Activated CD4-positive, alpha-beta T cell treated with anti-CD3 and anti-CD28 coated beads for 36 hours (primary cell): ENCODE results near the gene OR5H2. TPM values are rescaled to one million over a fixed set of nuclear protein-coding genes. Genes with fewer than 3 reads are reported as not detected.
A peak's percentile ranks its signal among the peaks of the same experiment; 100 is the strongest.
"Not testable (repeated sequence)": the region's sequence is repeated elsewhere in the genome, so short reads cannot be mapped to it uniquely, and the experiment has no call there.

Source experiments
- ATAC-seq: fragments of 200-7000 bp; cut with Tn5 transposase; one replicate; pipeline ENCODE4 v1.10.0; 2021; ENCODE audit warnings: mild to moderate bottlenecking, moderate library complexity
- CTCF ChIA-PET: fragments of 350-600 bp; sonication (Branson Sonifier 250); formaldehyde crosslinking; loops from one replicate; lab custom pipeline; 2021; ENCODE audit warnings: antibody characterized with exemption; lab: Charles Lee
- POLR2A ChIA-PET: fragments of 350-600 bp; sonication (Branson Sonifier 250); formaldehyde crosslinking; loops from one replicate; lab custom pipeline; 2021; ENCODE audit warnings: antibody characterized with exemption, inconsistent platforms; lab: Charles Lee
- DNase-seq: peaks from one replicate; pipeline ENCODE4 v3.0.0-alpha.2; 2020
- H3K27ac Mint-ChIP-seq: one replicate; pipeline ENCODE4 v1.8.0; 2021; ENCODE audit warnings: mixed read lengths
- H3K27me3 Mint-ChIP-seq: one replicate; pipeline ENCODE4 v1.8.0; 2021; ENCODE audit warnings: mixed read lengths
- H3K36me3 Mint-ChIP-seq: one replicate; pipeline ENCODE4 v1.8.0; 2021; ENCODE audit warnings: low read depth, mixed read lengths
- H3K4me1 Mint-ChIP-seq: one replicate; pipeline ENCODE4 v1.8.0; 2021; ENCODE audit warnings: mixed read lengths
- H3K4me3 Mint-ChIP-seq: one replicate; pipeline ENCODE4 v1.8.0; 2021; ENCODE audit warnings: mild to moderate bottlenecking, moderate library complexity, mixed read lengths
- H3K9me3 Mint-ChIP-seq: one replicate; pipeline ENCODE4 v1.8.0; 2021; ENCODE audit warnings: low read depth, mixed read lengths
- intact Hi-C, 2 experiments: fragments of 100-400 bp; cut with DNase I in 1 of 2; cut with micrococcal nuclease in 1 of 2; formaldehyde crosslinking; loops; one replicate each; pipeline versions ENCODE4 v1.14.2 to v1.15.1; 2022 to 2024; cut with DNase I, micrococcal nuclease
- total RNA-seq, 2 experiments: library from RNA; stranded (reverse); gene quantifications; one replicate each; pipeline ENCODE4 v1.2.3, GENCODE V29; 2021

The OR5H2 gene
- not detected for total RNA-seq

GRCh38 chr3:98282205-98282604 lies at the start of gene OR5H2:
Gene OR5H2, plus strand, starts transcription at chr3:98282505. Its CDS starts 398 bp downstream, at chr3:98282903.
- ChIA-PET CTCF (no interaction called here), POLR2A (no interaction called here)
- no peak within 1 kb of the TSS for H3K4me3 Mint-ChIP-seq
- H3K4me1 Mint-ChIP-seq = peaks cover 2% of the 10 kb centered on the region
- H3K27ac Mint-ChIP-seq = no peak within 1 kb of the TSS
- intact Hi-C loops = no loop called here
- no peaks in the 10 kb centered on the region for H3K9me3 Mint-ChIP-seq
- H3K36me3 Mint-ChIP-seq = no peaks in the 10 kb centered on the region
- DNase-seq = no peak
- no peak for ATAC-seq
- H3K27me3 Mint-ChIP-seq = peaks cover 2% of the 10 kb centered on the region

- H3K9me3 Mint-ChIP-seq = no peaks in the 10 kb centered on the region
- intact Hi-C loops = no loop called here
- H3K27ac Mint-ChIP-seq = no peak overlapping the region
- peaks cover 14% of the 10 kb centered on the region for H3K27me3 Mint-ChIP-seq
- CTCF ChIA-PET = no interaction called here
- POLR2A ChIA-PET = no interaction called here
- DNase-seq (no peak), ATAC-seq (no peak)
- no peak overlapping the region for H3K4me3 Mint-ChIP-seq
- H3K36me3 Mint-ChIP-seq = no peaks in the 10 kb centered on the region
- H3K4me1 Mint-ChIP-seq = no peaks in the 10 kb centered on the region
Measured at GRCh38 chr3:98233468-98233867, 48.8 kb upstream of the OR5H2 start.

GRCh38 chr3:98240131-98240530 lies 42.2 kb upstream of the OR5H2 start:
- Mint-ChIP-seq H3K27ac (no peak overlapping the region), H3K27me3 (peaks cover 8% of the 10 kb centered on the region), H3K4me1 (no peaks in the 10 kb centered on the region), H3K36me3 (no peaks in the 10 kb centered on the region), H3K4me3 (no peak overlapping the region), H3K9me3 (no peaks in the 10 kb centered on the region)
- intact Hi-C loops = no loop called here
- DNase-seq (no peak), ATAC-seq (no peak)
- ChIA-PET CTCF (no interaction called here), POLR2A (no interaction called here)

- H3K4me1 Mint-ChIP-seq = no peaks in the 10 kb centered on the region
- ATAC-seq (no peak), DNase-seq (no peak)
- H3K4me3 Mint-ChIP-seq = no peak overlapping the region
- H3K27me3 Mint-ChIP-seq = peaks cover 4% of the 10 kb centered on the region
- ChIA-PET CTCF (interaction anchor here (0.8 kb wide), 1 partner anchor 88 kb away, joined by 3 read pairs; no protein-coding TSS in a partner anchor), POLR2A (no interaction called here)
- H3K36me3 Mint-ChIP-seq = no peaks in the 10 kb centered on the region
- intact Hi-C loops = no loop called here
- H3K27ac Mint-ChIP-seq = no peak overlapping the region
- H3K9me3 Mint-ChIP-seq = no peaks in the 10 kb centered on the region
Measured at GRCh38 chr3:98242155-98242554, 40.1 kb upstream of the OR5H2 start.

GRCh38 chr3:98243843-98244242 lies 38.5 kb upstream of the OR5H2 start:
- POLR2A ChIA-PET = no interaction called here

GRCh38 chr3:98246142-98246541 lies 36.2 kb upstream of the OR5H2 start:
- H3K4me1 Mint-ChIP-seq = no peaks in the 10 kb centered on the region
- intact Hi-C loops = no loop called here
- no peaks in the 10 kb centered on the region for H3K9me3 Mint-ChIP-seq
- no peaks in the 10 kb centered on the region for H3K36me3 Mint-ChIP-seq
- ChIA-PET POLR2A (interaction anchor here (0.6 kb wide), 1 partner anchor 22 kb away, joined by 3 read pairs; no protein-coding TSS in a partner anchor), CTCF (no interaction called here)
- no peak for ATAC-seq
- no peak overlapping the region for H3K4me3 Mint-ChIP-seq
- H3K27ac Mint-ChIP-seq = no peak overlapping the region
- H3K27me3 Mint-ChIP-seq = no peaks in the 10 kb centered on the region
- DNase-seq = no peak

More at GRCh38 chr3:98243843-98244242, 38.5 kb upstream of the OR5H2 start:
- CTCF ChIA-PET = no interaction called here
- Mint-ChIP-seq H3K27ac (no peak overlapping the region), H3K9me3 (no peaks in the 10 kb centered on the region), H3K4me3 (no peak overlapping the region), H3K27me3 (peaks cover 2% of the 10 kb centered on the region), H3K4me1 (no peaks in the 10 kb centered on the region), H3K36me3 (no peaks in the 10 kb centered on the region)
- DNase-seq = no peak
- intact Hi-C loops = no loop called here
- ATAC-seq = no peak

- intact Hi-C loops, POLR2A ChIA-PET, H3K4me1 Mint-ChIP-seq, H3K27me3 Mint-ChIP-seq, H3K4me3 Mint-ChIP-seq, H3K9me3 Mint-ChIP-seq, ATAC-seq, H3K27ac Mint-ChIP-seq, H3K36me3 Mint-ChIP-seq, DNase-seq: not testable (repeated sequence)
- CTCF ChIA-PET = interaction anchor here (0.6 kb wide), 1 partner anchor 406 kb away, joined by 3 read pairs; no protein-coding TSS in a partner anchor
Measured at GRCh38 chr3:98256026-98256425, 26.3 kb upstream of the OR5H2 start.

GRCh38 chr3:98259707-98260106 lies 22.6 kb upstream of the OR5H2 start:
- POLR2A ChIA-PET = no interaction called here

GRCh38 chr3:98262046-98262445 lies 20.3 kb upstream of the OR5H2 start:
- Mint-ChIP-seq H3K4me3 (no peak overlapping the region), H3K4me1 (no peaks in the 10 kb centered on the region), H3K27ac (no peak overlapping the region), H3K27me3 (peaks cover 2% of the 10 kb centered on the region), H3K36me3 (no peaks in the 10 kb centered on the region), H3K9me3 (no peaks in the 10 kb centered on the region)
- intact Hi-C loops = no loop called here
- DNase-seq = no peak
- ChIA-PET POLR2A (no interaction called here), CTCF (no interaction called here)
- ATAC-seq = no peak

More at GRCh38 chr3:98259707-98260106, 22.6 kb upstream of the OR5H2 start:
- H3K4me3 Mint-ChIP-seq = no peak overlapping the region
- no peaks in the 10 kb centered on the region for H3K36me3 Mint-ChIP-seq
- no peaks in the 10 kb centered on the region for H3K4me1 Mint-ChIP-seq
- DNase-seq (peak; percentile 20), ATAC-seq (no peak)
- H3K27me3 Mint-ChIP-seq = peaks cover 2% of the 10 kb centered on the region
- peaks cover 3% of the 10 kb centered on the region for H3K9me3 Mint-ChIP-seq
- CTCF ChIA-PET = interaction anchor here (1.4 kb wide), 1 partner anchor 19 kb away, joined by 5 read pairs; no protein-coding TSS in a partner anchor
- no peak overlapping the region for H3K27ac Mint-ChIP-seq
- intact Hi-C loops = no loop called here

GRCh38 chr3:98263944-98264343 lies 18.4 kb upstream of the OR5H2 start, which contains the start of gene OR5H6:
Gene OR5H6, plus strand, starts transcription at chr3:98264244. Its CDS starts 89 bp downstream, at chr3:98264333.
- H3K9me3 Mint-ChIP-seq = peaks cover 4% of the 10 kb centered on the region
- POLR2A ChIA-PET = no interaction called here
- intact Hi-C loops = no loop called here

GRCh38 chr3:98269846-98270245 lies 12.5 kb upstream of the OR5H2 start:
- intact Hi-C loops = no loop called here
- H3K36me3 Mint-ChIP-seq = no peaks in the 10 kb centered on the region
- ChIA-PET POLR2A (no interaction called here), CTCF (no interaction called here)
- ATAC-seq (no peak), DNase-seq (no peak)
- H3K4me3 Mint-ChIP-seq = no peak overlapping the region
- H3K27me3 Mint-ChIP-seq = peaks cover 8% of the 10 kb centered on the region
- no peaks in the 10 kb centered on the region for H3K4me1 Mint-ChIP-seq
- no peak overlapping the region for H3K27ac Mint-ChIP-seq
- H3K9me3 Mint-ChIP-seq = peaks cover 19% of the 10 kb centered on the region

More at GRCh38 chr3:98263944-98264343, 18.4 kb upstream of the OR5H2 start, which contains the start of gene OR5H6:
- peaks cover 2% of the 10 kb centered on the region for H3K27me3 Mint-ChIP-seq
- H3K27ac Mint-ChIP-seq = no peak within 1 kb of the TSS
- CTCF ChIA-PET = no interaction called here
- no peak for ATAC-seq
- H3K4me1 Mint-ChIP-seq = no peaks in the 10 kb centered on the region
- H3K36me3 Mint-ChIP-seq = no peaks in the 10 kb centered on the region
- no peak for DNase-seq
- H3K4me3 Mint-ChIP-seq = no peak within 1 kb of the TSS

- Mint-ChIP-seq H3K9me3 (peaks cover 19% of the 10 kb centered on the region), H3K4me1 (no peaks in the 10 kb centered on the region), H3K4me3 (no peak overlapping the region), H3K36me3 (no peaks in the 10 kb centered on the region), H3K27ac (no peak overlapping the region), H3K27me3 (peaks cover 8% of the 10 kb centered on the region)
- ChIA-PET CTCF (interaction anchor here (0.6 kb wide), 1 partner anchor 119 kb away, joined by 3 read pairs; no protein-coding TSS in a partner anchor), POLR2A (no interaction called here)
- ATAC-seq (no peak), DNase-seq (no peak)
- intact Hi-C loops = no loop called here
Measured at GRCh38 chr3:98272126-98272525, 10.2 kb upstream of the OR5H2 start.
